ENCODE measurements around the gene USP33.
"Not testable (repeated sequence)": the region's sequence is repeated elsewhere in the genome, so short reads cannot be mapped to it uniquely, and the experiment has no call there.

USP33 gene

GRCh38 chr1:77668924-77669449 lies 90.7 kb downstream of the USP33 start:
- no peak for DNase-seq

GRCh38 chr1:77664939-77665516 lies 94.6 kb downstream of the USP33 start:
- DNase-seq: no peak

- DNase-seq: no peak
Observed at GRCh38 chr1:77661696-77662095, 98.0 kb downstream of the USP33 start.

- no peak for DNase-seq
Observed at GRCh38 chr1:77659879-77660593, 99.6 kb downstream of the USP33 start.

- no peak for DNase-seq
Observed at GRCh38 chr1:77658271-77658670, 101.4 kb downstream of the USP33 start.

- DNase-seq: no peak
Observed at GRCh38 chr1:77655431-77655974, 104.1 kb downstream of the USP33 start.

GRCh38 chr1:77652970-77653516 lies 106.6 kb downstream of the USP33 start:
- no peak for DNase-seq

GRCh38 chr1:77652268-77652667 lies 107.4 kb downstream of the USP33 start:
- DNase-seq: no peak

GRCh38 chr1:77649127-77649526 lies 110.5 kb downstream of the USP33 start:
- DNase-seq: no peak

GRCh38 chr1:77646224-77646623 lies 113.4 kb downstream of the USP33 start:
- DNase-seq: not testable (repeated sequence)

All from CD4-positive, alpha-beta T cell treated with Interleukin-6 for 4 hours (primary cell).